Muscle of leg (tissue), 16 donors: Measurements from ENCODE around the gene NCAPD2. TPM values are rescaled to one million over a fixed set of nuclear protein-coding genes. Genes with fewer than 3 reads are reported as not detected.
A peak's percentile ranks its signal among the peaks of the same experiment; 100 is the strongest.

Experiments
- DNase-seq: peaks from one replicate; pipeline ENCODE4 v3.0.0; 2013
- H3K27ac ChIP-seq: one replicate; pipeline ENCODE4 v1.5.1; 2013; ENCODE audit warnings: mild to moderate bottlenecking, low read length, control low read depth
- H3K27me3 ChIP-seq: one replicate; pipeline ENCODE4 v1.6.1; 2013; ENCODE audit warnings: low read length; ENCODE audit not compliant: control insufficient read depth, insufficient read depth
- H3K36me3 ChIP-seq: one replicate; pipeline ENCODE4 v1.6.1; 2013; ENCODE audit warnings: low read length; ENCODE audit not compliant: control insufficient read depth, insufficient read depth
- H3K4me1 ChIP-seq: one replicate; pipeline ENCODE4 v1.6.1; 2013; ENCODE audit warnings: low read length; ENCODE audit not compliant: control insufficient read depth, insufficient read depth
- H3K4me3 ChIP-seq: one replicate; pipeline ENCODE4 v1.5.1; 2013; ENCODE audit warnings: low read length, control low read depth
- H3K9me3 ChIP-seq: replicated peaks from 2 replicates; pipeline ENCODE4 v1.6.1; 2013; ENCODE audit warnings: low read depth, low read length; ENCODE audit not compliant: control insufficient read depth
- WGBS: methylation state at CpG from one replicate; pipeline ENCODE4 v1.1.5; 2013; ENCODE audit warnings: missing lambda C conversion rate; ENCODE audit not compliant: insufficient coverage; 5-methylcytosine and 5-hydroxymethylcytosine counted together
- long read RNA-seq, 11 donors: transcript quantifications; one replicate each; lab custom pipeline, GENCODE V29; 2026
- polyA plus RNA-seq, 8 donors: library from polyadenylated mRNA; unstranded; fragments of 120-200 nt; gene quantifications; one replicate each; pipeline versions ENCODE4 v1.2.1 to v1.2.3, GENCODE V29; 2013; ENCODE audit warnings: inconsistent platforms in 1 of 8, low replicate concordance in 1 of 8; ENCODE audit not compliant: insufficient read length in 8 of 8, insufficient read depth in 1 of 8
- total RNA-seq: library from RNA; stranded (reverse); fragments of 120-200 nt; gene quantifications from one replicate; pipeline ENCODE4 v1.2.4, GENCODE V29; 2013

Gene NCAPD2, protein sequence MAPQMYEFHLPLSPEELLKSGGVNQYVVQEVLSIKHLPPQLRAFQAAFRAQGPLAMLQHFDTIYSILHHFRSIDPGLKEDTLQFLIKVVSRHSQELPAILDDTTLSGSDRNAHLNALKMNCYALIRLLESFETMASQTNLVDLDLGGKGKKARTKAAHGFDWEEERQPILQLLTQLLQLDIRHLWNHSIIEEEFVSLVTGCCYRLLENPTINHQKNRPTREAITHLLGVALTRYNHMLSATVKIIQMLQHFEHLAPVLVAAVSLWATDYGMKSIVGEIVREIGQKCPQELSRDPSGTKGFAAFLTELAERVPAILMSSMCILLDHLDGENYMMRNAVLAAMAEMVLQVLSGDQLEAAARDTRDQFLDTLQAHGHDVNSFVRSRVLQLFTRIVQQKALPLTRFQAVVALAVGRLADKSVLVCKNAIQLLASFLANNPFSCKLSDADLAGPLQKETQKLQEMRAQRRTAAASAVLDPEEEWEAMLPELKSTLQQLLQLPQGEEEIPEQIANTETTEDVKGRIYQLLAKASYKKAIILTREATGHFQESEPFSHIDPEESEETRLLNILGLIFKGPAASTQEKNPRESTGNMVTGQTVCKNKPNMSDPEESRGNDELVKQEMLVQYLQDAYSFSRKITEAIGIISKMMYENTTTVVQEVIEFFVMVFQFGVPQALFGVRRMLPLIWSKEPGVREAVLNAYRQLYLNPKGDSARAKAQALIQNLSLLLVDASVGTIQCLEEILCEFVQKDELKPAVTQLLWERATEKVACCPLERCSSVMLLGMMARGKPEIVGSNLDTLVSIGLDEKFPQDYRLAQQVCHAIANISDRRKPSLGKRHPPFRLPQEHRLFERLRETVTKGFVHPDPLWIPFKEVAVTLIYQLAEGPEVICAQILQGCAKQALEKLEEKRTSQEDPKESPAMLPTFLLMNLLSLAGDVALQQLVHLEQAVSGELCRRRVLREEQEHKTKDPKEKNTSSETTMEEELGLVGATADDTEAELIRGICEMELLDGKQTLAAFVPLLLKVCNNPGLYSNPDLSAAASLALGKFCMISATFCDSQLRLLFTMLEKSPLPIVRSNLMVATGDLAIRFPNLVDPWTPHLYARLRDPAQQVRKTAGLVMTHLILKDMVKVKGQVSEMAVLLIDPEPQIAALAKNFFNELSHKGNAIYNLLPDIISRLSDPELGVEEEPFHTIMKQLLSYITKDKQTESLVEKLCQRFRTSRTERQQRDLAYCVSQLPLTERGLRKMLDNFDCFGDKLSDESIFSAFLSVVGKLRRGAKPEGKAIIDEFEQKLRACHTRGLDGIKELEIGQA (N-terminal part only)
- total RNA-seq = 24.4 TPM
- 10 to 100 TPM; 28.9 to 52.0 (median 40.5) TPM for polyA plus RNA-seq
- long read RNA-seq, donor 1, full-length matches to known transcripts = 1 of 7 reads
- long read RNA-seq, donor 1, partial matches to known transcripts = 6 of 7 reads
- long read RNA-seq, donor 1, other reads (novel, unspliced or antisense) = 0 of 7 reads
- long read RNA-seq, donor 2 = 0 reads
- long read RNA-seq, donor 3, full-length matches to known transcripts = 2 of 2 reads
- long read RNA-seq, donor 3, partial matches to known transcripts = 0 of 2 reads
- long read RNA-seq, donor 3, other reads (novel, unspliced or antisense) = 0 of 2 reads
- long read RNA-seq, donor 4 = 0 reads
- long read RNA-seq, donor 5, partial matches to known transcripts = 18 of 19 reads
- long read RNA-seq, donor 5, other reads (novel, unspliced or antisense) = 0 of 19 reads
- long read RNA-seq, donor 6, full-length matches to known transcripts = 1 of 1 reads
- long read RNA-seq, donor 6, partial matches to known transcripts = 0 of 1 reads
- long read RNA-seq, donor 6, other reads (novel, unspliced or antisense) = 0 of 1 reads
- long read RNA-seq, donor 7, full-length matches to known transcripts = 2 of 2 reads
- long read RNA-seq, donor 7, partial matches to known transcripts = 0 of 2 reads
- long read RNA-seq, donor 7, other reads (novel, unspliced or antisense) = 0 of 2 reads
- long read RNA-seq, donor 8, full-length matches to known transcripts = 2 of 2 reads
- long read RNA-seq, donor 8, partial matches to known transcripts = 0 of 2 reads
- long read RNA-seq, donor 8, other reads (novel, unspliced or antisense) = 0 of 2 reads
- long read RNA-seq, donor 9, full-length matches to known transcripts = 1 of 1 reads
- long read RNA-seq, donor 9, partial matches to known transcripts = 0 of 1 reads
- long read RNA-seq, donor 9, other reads (novel, unspliced or antisense) = 0 of 1 reads
- long read RNA-seq, donor 10, full-length matches to known transcripts = 4 of 316 reads
- long read RNA-seq, donor 10, partial matches to known transcripts = 51 of 316 reads
- long read RNA-seq, donor 10, other reads (novel, unspliced or antisense) = 261 of 316 reads
- long read RNA-seq, donor 11, full-length matches to known transcripts = 2 of 2 reads
- long read RNA-seq, donor 11, partial matches to known transcripts = 0 of 2 reads
- long read RNA-seq, donor 11, other reads (novel, unspliced or antisense) = 0 of 2 reads

DNA sequence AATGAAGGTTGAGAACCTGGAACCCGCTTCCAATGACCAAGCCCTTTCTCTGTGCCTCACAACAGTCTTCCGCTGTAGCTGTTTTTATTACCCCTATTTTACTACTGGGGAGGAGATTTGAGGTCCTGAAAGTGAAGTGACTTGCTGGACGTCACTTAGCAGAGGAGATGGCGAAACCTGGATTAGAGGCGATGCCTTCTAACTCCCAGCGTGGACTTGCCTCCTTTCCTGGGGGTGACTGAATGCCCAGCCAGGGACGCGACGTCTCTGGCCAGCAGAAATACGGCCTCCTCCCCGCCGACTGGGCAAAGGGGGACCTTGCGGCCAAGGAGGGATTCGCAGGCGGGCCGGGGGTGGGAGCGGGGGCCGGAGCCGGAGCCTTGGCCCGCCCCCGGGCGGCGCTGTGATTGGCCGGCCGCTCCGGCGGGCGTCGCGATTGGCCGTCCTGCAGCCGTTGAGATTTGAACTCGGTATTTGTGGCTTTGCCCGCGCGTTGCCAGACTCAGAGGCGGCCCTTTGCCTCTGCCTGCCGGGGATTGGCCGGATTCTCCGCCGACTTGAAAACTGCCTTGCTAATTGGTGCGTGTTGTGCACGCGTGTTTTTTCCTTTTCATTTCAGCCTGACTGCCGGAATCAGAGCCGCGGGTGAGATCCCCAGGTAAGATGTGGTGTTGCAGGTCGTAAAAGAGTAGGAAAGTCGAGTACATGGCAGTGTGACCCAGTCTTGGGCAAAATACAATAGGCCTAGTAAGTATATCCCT is at the start of gene NCAPD2:
NCAPD2 (plus strand) TSS at position 606 of the 761 bp plus-strand sequence. CDS start 997 bp downstream, outside the sequence.
- peak within 1 kb of the TSS; percentile 93 for H3K4me3 ChIP-seq
- peak within 1 kb of the TSS; percentile 99 for H3K27ac ChIP-seq
- H3K9me3 ChIP-seq = no peaks in the 10 kb centered on the region
- no peaks in the 10 kb centered on the region for H3K27me3 ChIP-seq
- H3K36me3 ChIP-seq = peaks cover 24% of the 10 kb centered on the region
- under 1% methylated on average over 45 of the region's 49 CpGs for WGBS
- peak; percentile 99 for DNase-seq
- H3K4me1 ChIP-seq = peaks cover 14% of the 10 kb centered on the region

DNA sequence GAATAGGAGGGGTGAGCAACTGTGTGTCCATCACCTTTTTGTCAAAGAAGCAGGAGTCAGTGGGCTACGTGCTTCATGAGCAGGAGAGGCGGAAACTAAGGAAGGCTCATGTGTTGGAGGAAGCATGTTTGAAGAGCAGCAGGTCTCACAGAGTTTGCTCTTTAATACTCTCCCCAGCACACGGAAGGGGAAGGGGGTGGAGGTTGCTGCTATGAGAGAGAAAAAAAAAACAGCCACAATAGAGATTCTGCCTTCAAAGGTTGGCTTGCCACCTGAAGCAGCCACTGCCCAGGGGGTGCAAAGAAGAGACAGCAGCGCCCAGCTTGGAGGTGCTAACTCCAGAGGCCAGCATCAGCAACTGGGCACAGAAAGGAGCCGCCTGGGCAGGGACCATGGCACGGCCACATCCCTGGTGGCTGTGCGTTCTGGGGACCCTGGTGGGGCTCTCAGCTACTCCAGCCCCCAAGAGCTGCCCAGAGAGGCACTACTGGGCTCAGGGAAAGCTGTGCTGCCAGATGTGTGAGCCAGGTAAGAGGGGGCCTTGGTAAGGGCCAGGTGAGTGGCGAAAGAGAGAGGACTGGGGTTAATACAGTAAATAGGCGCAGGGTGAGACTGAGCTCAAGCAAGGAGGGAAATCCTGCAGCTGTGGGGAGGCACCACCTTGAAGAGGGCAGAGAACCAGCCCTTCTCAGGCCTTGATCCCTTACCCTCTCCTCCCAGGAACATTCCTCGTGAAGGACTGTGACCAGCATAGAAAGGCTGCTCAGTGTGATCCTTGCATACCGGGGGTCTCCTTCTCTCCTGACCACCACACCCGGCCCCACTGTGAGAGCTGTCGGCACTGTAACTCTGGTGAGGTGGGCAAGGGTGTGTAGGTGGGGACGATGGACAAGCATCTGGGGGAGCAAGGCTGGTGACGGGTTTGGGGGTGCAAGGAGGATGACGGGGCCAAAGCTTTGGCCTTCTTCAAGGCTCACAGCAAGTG is 48.9 kb upstream of the NCAPD2 start, which contains the start of gene CD27:
CD27 (plus strand) TSS at position 252 of the 985 bp plus-strand sequence; CDS start at position 393, 141 bp downstream.
- Histone ChIP-seq H3K4me1 (peaks cover 4% of the 10 kb centered on the region), H3K36me3 (peaks cover 29% of the 10 kb centered on the region), H3K4me3 (no peak within 1 kb of the TSS), H3K9me3 (no peaks in the 10 kb centered on the region), H3K27me3 (no peaks in the 10 kb centered on the region), H3K27ac (no peak within 1 kb of the TSS)
- 88% methylated on average over 11 of the region's 16 CpGs for WGBS
- DNase-seq = no peak

DNA sequence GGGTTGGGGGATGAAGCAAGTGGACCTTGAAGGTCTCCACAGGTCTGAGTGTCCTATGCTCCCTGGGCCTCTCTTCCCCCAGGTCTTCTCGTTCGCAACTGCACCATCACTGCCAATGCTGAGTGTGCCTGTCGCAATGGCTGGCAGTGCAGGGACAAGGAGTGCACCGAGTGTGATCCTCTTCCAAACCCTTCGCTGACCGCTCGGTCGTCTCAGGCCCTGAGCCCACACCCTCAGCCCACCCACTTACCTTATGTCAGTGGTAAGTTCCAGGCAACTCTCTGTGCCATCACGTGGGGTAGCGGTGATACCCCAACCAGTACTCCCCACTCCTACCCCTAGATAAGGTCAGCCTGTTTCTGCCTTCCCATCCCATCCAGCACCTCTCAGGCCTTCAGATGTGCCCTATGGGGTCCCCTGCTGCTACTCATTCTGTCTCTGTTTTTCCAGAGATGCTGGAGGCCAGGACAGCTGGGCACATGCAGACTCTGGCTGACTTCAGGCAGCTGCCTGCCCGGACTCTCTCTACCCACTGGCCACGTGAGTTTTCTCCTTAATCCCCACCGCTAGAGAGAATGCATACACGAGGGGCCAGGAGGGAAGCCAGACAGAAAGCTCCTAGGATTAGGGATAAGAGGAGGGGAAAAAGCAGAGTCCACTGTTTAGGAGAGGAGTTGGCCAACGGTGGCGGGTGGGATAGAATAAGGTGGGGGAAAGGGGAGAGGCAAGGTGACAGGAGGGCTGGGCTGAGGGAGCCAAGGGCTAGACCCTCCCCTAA is 43.6 kb upstream of the NCAPD2 start:
- Histone ChIP-seq H3K4me1 (peaks cover 32% of the 10 kb centered on the region), H3K27me3 (no peaks in the 10 kb centered on the region), H3K27ac (peak overlapping the region; percentile 87), H3K36me3 (peaks cover 35% of the 10 kb centered on the region), H3K4me3 (peak overlapping the region; percentile 54), H3K9me3 (no peaks in the 10 kb centered on the region)
- WGBS = 78% methylated on average over 10 of the region's 16 CpGs
- peak; percentile 52 for DNase-seq

DNA sequence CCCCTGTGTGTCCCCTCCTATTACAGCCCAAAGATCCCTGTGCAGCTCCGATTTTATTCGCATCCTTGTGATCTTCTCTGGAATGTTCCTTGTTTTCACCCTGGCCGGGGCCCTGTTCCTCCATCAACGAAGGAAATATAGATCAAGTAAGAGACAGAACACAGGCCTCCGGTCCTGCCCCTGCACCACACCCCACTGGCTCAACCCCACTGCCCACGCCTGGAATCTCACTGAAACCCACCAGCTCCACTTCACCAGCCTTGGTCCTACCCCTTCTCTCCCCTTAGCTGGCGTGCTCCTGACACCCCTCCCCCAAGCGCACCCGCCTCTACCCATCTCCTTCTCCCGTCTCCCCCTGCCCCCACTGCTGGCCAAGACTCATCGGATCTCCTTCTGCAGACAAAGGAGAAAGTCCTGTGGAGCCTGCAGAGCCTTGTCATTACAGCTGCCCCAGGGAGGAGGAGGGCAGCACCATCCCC is 43.0 kb upstream of the NCAPD2 start:
- no peak for DNase-seq
- Histone ChIP-seq H3K9me3 (no peaks in the 10 kb centered on the region), H3K36me3 (peaks cover 33% of the 10 kb centered on the region), H3K27ac (peak overlapping the region; percentile 87), H3K27me3 (no peaks in the 10 kb centered on the region), H3K4me3 (peak overlapping the region; percentile 54), H3K4me1 (peaks cover 32% of the 10 kb centered on the region)
- WGBS = 3% methylated on average over 8 of the region's 11 CpGs

DNA sequence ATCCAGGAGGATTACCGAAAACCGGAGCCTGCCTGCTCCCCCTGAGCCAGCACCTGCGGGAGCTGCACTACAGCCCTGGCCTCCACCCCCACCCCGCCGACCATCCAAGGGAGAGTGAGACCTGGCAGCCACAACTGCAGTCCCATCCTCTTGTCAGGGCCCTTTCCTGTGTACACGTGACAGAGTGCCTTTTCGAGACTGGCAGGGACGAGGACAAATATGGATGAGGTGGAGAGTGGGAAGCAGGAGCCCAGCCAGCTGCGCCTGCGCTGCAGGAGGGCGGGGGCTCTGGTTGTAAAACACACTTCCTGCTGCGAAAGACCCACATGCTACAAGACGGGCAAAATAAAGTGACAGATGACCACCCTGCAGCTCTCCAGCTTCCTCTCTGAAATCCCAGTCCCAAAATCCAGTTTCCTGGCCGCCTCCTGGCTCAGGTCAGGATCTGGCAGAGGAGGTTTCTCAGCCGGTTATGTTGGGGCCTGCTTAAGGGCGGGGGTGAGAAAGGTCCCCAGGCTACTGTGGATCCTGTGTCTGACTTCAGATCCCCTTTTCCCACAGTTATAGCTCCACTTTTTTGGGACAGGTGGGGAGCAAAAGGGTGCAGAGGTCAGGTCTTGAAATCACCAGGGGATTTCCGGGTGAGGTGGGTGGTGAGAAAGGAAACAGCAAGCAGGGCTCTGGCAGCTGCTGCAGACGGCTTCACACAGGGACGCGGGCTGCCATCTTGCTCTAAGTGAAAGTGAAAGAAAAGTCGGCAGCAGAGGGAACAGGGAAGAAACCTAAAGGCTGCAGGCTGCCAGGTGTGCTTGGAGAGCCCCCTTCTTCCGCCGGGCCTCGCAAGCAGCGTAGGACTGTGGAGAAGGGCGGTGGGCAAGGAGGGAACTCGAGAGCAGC is 42.3 kb upstream of the NCAPD2 start, which contains the start of gene TAPBPL:
TAPBPL (plus strand) TSS at position 695 of the 897 bp plus-strand sequence. CDS start 207 bp downstream, outside the sequence.
- Histone ChIP-seq H3K4me3 (peak within 1 kb of the TSS; percentile 54), H3K36me3 (peaks cover 28% of the 10 kb centered on the region), H3K4me1 (peaks cover 32% of the 10 kb centered on the region), H3K27me3 (no peaks in the 10 kb centered on the region), H3K27ac (peak within 1 kb of the TSS; percentile 87), H3K9me3 (no peaks in the 10 kb centered on the region)
- 1% methylated on average over 15 of the region's 27 CpGs for WGBS
- peak; percentile 97 for DNase-seq
